ENCODE measurements around the gene ACTR1A.

DNA sequence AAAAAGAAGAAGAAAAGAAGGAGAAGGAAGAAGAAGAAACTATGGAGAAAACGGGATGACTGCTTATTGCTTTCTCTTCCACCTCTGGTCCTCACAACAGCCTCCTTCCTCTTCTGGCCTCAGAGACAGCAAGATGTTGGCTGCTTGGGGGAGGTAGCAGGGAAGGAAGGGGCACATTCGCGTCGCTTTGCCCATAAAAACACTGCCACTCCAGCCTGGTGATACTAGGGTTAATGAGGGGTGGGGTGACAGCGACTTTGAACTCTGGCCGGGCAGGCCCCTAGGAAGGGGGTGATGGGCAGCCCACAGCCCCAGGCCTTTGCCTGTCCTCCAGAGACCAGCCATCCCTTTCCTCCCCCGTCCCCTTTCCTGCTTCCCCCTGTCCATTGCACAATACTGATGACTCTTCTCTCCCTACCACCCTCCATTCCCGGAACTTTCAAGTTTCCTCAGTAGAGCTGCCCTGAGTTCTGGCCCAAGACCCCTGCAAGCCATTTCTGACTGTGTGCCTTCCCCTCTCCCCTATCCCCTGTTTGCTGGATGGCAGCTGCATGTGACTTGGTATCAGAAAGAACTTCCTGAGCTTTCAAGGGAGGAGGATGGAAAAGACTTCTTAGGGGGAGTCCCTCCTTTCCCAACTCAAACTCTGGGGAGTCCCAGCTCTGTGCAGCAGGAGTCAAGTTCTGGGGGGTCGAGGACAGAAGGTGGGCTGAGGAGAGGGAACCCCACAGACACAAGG is 67.9 kb downstream of the ACTR1A start:
- TF ChIP-seq CTCF (IDR thresholded peaks at IDR 0.05) (no peak), POLR2AphosphoS5 (IDR thresholded peaks at IDR 0.05; ENCODE audit: low read depth, low read length) (no peak), REST (IDR thresholded peaks at IDR 0.05; ENCODE audit: insufficient read depth in 1 of 2, low read depth in 2 of 2, low read length in 1 of 2) (no peak), SIN3A (IDR thresholded peaks at IDR 0.05; ENCODE audit: borderline replicate concordance, insufficient read depth, low read depth, low read length) (no peak)

All from Panc1 (cell line).